Right lobe of liver (tissue), 6 donors: Measurements from ENCODE around the gene VPS33A. TPM values are rescaled to one million over a fixed set of nuclear protein-coding genes. Genes with fewer than 3 reads are reported as not detected.

Source experiments
- ATAC-seq, 4 donors: fragments of 200-7000 bp; cut with Tn5 transposase; one replicate each; pipeline ENCODE4 v1.9.1; 2020; ENCODE audit warnings: mild to moderate bottlenecking in 4 of 4, moderate library complexity in 4 of 4
- DNase-seq, 3 donors: peaks; one replicate each; pipeline ENCODE4 v3.0.0-alpha.2; 2020
- H3K27ac ChIP-seq, 3 donors: fragments of 200-600 bp; one replicate each; pipeline ENCODE4 v1.8.0; 2022
- H3K27me3 ChIP-seq, 2 donors: fragments of 200-600 bp; one replicate each; pipeline ENCODE4 v1.8.0; 2022
- H3K36me3 ChIP-seq, 4 donors: fragments of 200-600 bp; sonication (generic) in 1 of 4; one replicate each; pipeline versions ENCODE4 v1.5.1 to v1.8.0; 2017 to 2022; ENCODE audit warnings: control low read depth in 1 of 4
- H3K4me1 ChIP-seq, 4 donors: fragments of 200-600 bp; sonication (generic) in 1 of 4; one replicate each; pipeline versions ENCODE4 v1.5.1 to v1.8.0; 2017 to 2022; ENCODE audit warnings: control low read depth in 1 of 4
- H3K4me3 ChIP-seq, 3 donors: fragments of 200-600 bp; one replicate each; pipeline ENCODE4 v1.8.0; 2022
- H3K9me3 ChIP-seq, 4 donors: fragments of 200-600 bp; sonication (generic) in 1 of 4; one replicate each; pipeline versions ENCODE4 v1.5.1 to v1.8.0; 2017 to 2022; ENCODE audit warnings: control low read depth in 1 of 4
- POLR2A ChIP-seq: fragments of 450-650 bp; IDR thresholded peaks from one replicate; pipeline ENCODE4 v1.6.1; 2017; ENCODE audit warnings: antibody characterized with exemption, mild to moderate bottlenecking
- WGBS: methylation state at CpG from one replicate; pipeline ENCODE4 v1.1.6; 2018; ENCODE audit warnings: low coverage, low lambda C conversion rate; ENCODE audit not compliant: insufficient coverage; ENCODE audit errors: missing lambda C conversion rate; 5-methylcytosine and 5-hydroxymethylcytosine counted together
- intact Hi-C, 2 donors: fragments of 100-400 bp; cut with DNase I; formaldehyde crosslinking; loops; one replicate each; pipeline versions ENCODE4 v1.11.2 to v1.14.1; 2022
- total RNA-seq, 6 experiments: library from RNA; depleted of rRNA in 2 of 6; stranded (reverse); fragments of >200 nt in 2 of 6; fragmentation: NEBNext Ultra II Directional in 3 of 6; extraction: Animal tissue kit (Norgen Biotek cat#: 25700) in 3 of 6; gene quantifications; one replicate each; pipeline versions ENCODE4 v1.1.0 to v1.2.4, GENCODE V29; 2016 to 2023
- TF ChIP-seq, protein P1 (sequence below), 4 donors: fragments of 200-600 bp in 3 of 4; fragments of 450-650 bp in 1 of 4; IDR thresholded peaks; one replicate each; pipeline versions ENCODE4 v1.5.1 to v1.8.0; 2016 to 2022; ENCODE audit warnings: antibody characterized with exemption in 4 of 4, mild to moderate bottlenecking in 2 of 4
- donor health status: DM: no; HTN: yes; CAD: no.
- donor health status: DM: no; HTN: no; CAD: no.
- donor health status: DM: no; HTN: no; CAD: no.
- donor health status: DM: no; HTN: yes; CAD: no.
- donor health status: DM: no; HTN: yes; CAD: no.

VPS33A gene
- total RNA-seq, 6 experiments from 2014 or later: 8.5 to 14.7 (median 11.6) TPM

DNA sequence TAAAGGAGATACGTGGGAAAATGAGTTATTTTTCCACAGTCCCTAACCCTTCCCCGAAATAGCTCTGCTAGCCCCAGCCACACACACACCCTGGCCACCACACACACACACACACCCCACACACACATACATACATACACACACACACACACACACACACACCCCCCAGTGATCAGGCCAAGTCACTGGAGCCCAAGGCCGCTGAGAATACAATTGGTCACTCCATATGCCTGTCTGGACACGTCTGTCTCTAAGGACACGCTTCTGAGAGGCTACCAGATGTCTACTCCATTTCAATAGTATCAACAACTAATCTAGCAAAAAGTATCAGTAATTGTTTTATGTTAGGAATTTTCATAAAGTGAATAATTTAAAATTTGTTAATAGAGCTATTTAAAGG lies 27.4 kb downstream of the VPS33A start:
- WGBS: 97% methylated on average over 5 of the region's 5 CpGs
- H3K36me3 ChIP-seq: peaks cover 0 to 28% (median 5%) of the 10 kb centered on the region in 4 donors
- no peak overlapping the region for H3K27ac ChIP-seq
- H3K4me3 ChIP-seq: no peak overlapping the region
- H3K27me3 ChIP-seq: no peaks in the 10 kb centered on the region
- no peak for TF ChIP-seq POLR2A
- TF ChIP-seq, protein P1, sequence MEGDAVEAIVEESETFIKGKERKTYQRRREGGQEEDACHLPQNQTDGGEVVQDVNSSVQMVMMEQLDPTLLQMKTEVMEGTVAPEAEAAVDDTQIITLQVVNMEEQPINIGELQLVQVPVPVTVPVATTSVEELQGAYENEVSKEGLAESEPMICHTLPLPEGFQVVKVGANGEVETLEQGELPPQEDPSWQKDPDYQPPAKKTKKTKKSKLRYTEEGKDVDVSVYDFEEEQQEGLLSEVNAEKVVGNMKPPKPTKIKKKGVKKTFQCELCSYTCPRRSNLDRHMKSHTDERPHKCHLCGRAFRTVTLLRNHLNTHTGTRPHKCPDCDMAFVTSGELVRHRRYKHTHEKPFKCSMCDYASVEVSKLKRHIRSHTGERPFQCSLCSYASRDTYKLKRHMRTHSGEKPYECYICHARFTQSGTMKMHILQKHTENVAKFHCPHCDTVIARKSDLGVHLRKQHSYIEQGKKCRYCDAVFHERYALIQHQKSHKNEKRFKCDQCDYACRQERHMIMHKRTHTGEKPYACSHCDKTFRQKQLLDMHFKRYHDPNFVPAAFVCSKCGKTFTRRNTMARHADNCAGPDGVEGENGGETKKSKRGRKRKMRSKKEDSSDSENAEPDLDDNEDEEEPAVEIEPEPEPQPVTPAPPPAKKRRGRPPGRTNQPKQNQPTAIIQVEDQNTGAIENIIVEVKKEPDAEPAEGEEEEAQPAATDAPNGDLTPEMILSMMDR (IDR thresholded peaks at IDR 0.05): no peak
- no peaks in the 10 kb centered on the region for H3K9me3 ChIP-seq
- peaks cover 0 to 13% (median 0%) of the 10 kb centered on the region in 4 donors for H3K4me1 ChIP-seq
- no peak for ATAC-seq
- intact Hi-C loops: no loop called here
- no peak for DNase-seq

- Histone ChIP-seq H3K27me3 (no peaks in the 10 kb centered on the region), H3K36me3 (peaks cover 0 to 35% (median 8%) of the 10 kb centered on the region in 4 donors), H3K9me3 (no peaks in the 10 kb centered on the region), H3K4me1 (peaks cover 0 to 13% (median 0%) of the 10 kb centered on the region in 4 donors), H3K4me3 (no peak overlapping the region), H3K27ac (no peak overlapping the region)
- intact Hi-C loops: no loop called here
- DNase-seq (peak in 1 of 3 donors; percentile 48), ATAC-seq (peak; percentile 54 to 94 (median 76))
- 27% methylated on average over 2 of the region's 7 CpGs for WGBS
- TF ChIP-seq POLR2A: no peak
- TF ChIP-seq, protein P1 (IDR thresholded peaks at IDR 0.05): no peak
Observed at GRCh38 chr12:122235741-122236140, 30.6 kb downstream of the VPS33A start.

DNA sequence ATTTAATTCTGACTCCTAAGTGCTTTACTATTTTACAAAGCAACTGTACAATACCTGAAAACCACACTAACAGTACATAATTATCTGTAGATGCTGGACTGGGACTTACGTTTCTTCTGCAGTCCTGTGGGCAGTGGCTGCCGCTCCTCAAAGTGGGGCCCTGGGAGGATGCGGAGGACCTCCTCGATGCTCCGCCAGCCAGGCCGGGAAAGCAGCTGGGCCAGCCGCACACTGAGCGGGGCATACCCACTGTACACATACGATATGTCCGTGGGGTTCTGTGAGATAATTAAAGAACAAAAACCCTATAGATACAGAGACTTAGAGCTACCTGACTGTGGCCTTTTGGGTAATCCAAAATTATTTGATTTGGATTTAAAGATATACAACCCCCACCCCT lies 33.6 kb downstream of the VPS33A start:
- Histone ChIP-seq H3K36me3 (peaks cover 0 to 35% (median 8%) of the 10 kb centered on the region in 4 donors), H3K27ac (no peak overlapping the region), H3K9me3 (no peaks in the 10 kb centered on the region), H3K27me3 (no peaks in the 10 kb centered on the region), H3K4me3 (no peak overlapping the region), H3K4me1 (peaks cover 0 to 13% (median 0%) of the 10 kb centered on the region in 4 donors)
- intact Hi-C loops: no loop called here
- WGBS: 96% methylated on average over 4 of the region's 10 CpGs
- ATAC-seq (no peak), DNase-seq (no peak)
- TF ChIP-seq, protein P1 (IDR thresholded peaks at IDR 0.05): no peak
- no peak for TF ChIP-seq POLR2A

DNA sequence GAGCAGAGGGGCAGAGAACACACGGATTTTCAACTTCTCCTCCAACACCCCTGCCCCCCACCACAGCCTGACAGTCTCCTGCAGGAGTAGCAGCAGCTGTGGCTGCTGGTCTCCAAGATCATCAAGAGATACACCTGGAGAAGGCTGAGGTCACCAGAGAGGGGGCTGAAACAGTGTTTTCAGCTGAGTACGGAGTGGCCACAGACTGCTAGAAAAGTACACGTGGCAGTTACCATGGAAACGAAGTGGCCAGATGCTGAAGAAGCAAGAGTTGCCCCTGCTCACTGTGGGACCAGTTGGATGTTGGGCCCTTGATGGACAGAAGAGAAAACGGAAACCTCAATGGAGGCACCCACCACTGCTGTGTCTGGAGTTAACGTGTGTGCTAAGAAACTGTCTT lies 35.5 kb downstream of the VPS33A start:
- no peaks in the 10 kb centered on the region for H3K9me3 ChIP-seq
- DNase-seq: no peak
- ATAC-seq: no peak

More for the DNA sequence above, 35.5 kb downstream of the VPS33A start:
- intact Hi-C loops: no loop called here
- WGBS: 66% methylated on average over 4 of the region's 6 CpGs
- Histone ChIP-seq H3K4me1 (peaks cover 0 to 13% (median 5%) of the 10 kb centered on the region in 4 donors), H3K27me3 (no peaks in the 10 kb centered on the region), H3K36me3 (peaks cover 0 to 35% (median 8%) of the 10 kb centered on the region in 4 donors), H3K4me3 (no peak overlapping the region), H3K27ac (no peak overlapping the region)
- TF ChIP-seq, protein P1 (IDR thresholded peaks at IDR 0.05): no peak
- TF ChIP-seq POLR2A: no peak
